HG02840 (cell line): ENCODE data around the gene ENPP6.
"Not testable (repeated sequence)": the region's sequence is repeated elsewhere in the genome, so short reads cannot be mapped to it uniquely, and the experiment has no call there.

Experiments used
- ATAC-seq: cut with Tn5 transposase; IDR thresholded peaks from one replicate; pipeline ENCODE4 v1.9.1; 2021; ENCODE audit warnings: mild to moderate bottlenecking, moderate library complexity, moderate number of reproducible peaks; ENCODE audit not compliant: unreplicated experiment, low FRiP score

ENPP6 gene

DNA sequence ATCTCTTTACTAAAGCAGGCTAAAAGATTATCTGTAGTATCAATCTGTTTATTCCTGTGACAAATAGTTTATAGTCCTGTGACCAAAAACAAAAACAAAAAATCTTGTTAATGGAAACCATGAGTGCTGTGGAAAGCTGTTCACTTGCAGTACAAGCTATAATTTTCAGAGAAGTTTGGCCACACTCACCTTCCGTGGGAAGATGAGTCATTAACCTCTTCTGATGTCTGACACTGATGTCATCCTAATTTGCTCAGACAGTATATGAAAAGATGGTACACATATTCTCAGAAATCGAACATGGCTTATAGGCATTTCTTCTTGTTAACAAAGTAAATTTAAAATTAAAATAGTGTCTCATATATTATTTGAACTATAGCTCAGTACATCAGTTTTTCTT lies 19.9 kb upstream of the ENPP6 start:
- ATAC-seq = no peak

DNA sequence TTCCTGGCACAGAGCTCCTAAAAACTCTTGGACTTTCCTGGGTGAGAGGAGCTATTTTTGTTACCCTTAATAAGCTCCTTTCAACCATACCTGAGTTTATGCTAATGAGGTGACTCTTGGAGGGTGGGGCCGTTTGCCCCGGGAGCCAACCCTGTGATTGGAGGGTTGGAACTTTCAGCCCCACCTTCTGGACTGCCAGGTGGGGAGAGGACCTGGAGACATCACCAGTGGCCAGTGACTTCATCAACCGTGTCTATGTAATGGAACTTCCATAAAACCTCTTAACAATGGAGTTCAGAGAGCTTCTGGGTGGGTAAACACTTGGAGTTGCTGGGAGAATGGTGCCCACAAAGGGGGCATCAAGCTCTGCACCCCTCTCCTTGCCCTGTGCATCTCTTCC lies 17.9 kb upstream of the ENPP6 start:
- ATAC-seq = no peak

DNA sequence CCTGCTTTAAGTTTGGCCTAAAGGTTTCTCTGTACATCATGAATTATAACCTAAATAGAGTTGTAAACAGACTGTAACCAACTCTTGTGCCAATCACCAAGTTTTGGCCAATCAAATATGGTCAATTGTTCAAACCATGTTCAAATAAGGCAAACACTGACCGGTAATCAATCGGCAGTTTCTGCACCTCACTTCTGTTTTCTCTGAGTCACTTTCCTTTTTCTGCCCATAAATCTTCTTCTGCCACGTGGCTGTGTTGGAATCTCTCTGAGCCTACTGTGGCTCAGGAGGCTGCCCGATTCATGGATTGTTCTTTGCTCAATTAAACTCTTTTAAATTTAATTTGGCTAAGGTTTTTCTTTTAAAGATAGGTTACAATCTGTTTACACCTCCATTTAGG lies 16.5 kb upstream of the ENPP6 start:
- ATAC-seq = no peak

DNA sequence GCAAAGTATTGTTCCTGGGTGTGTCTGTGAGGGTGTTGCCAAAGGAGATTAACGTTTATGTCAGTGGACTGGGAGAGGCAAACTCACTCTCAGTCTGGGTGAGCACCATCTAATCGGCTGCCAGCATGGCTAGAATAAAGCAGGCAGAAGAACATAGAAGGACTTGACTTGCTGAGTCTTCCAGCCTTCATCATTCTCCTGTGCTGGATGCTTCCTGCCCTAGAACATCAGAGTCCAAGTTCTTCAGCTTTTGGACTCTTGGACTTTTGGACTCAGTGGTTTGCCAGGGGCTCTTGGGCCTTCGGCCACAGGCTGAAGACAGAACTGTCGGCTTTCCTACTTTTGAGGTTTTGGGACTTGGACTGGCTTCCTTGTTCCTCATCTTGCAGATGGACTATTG lies 15.3 kb upstream of the ENPP6 start:
- ATAC-seq = no peak

DNA sequence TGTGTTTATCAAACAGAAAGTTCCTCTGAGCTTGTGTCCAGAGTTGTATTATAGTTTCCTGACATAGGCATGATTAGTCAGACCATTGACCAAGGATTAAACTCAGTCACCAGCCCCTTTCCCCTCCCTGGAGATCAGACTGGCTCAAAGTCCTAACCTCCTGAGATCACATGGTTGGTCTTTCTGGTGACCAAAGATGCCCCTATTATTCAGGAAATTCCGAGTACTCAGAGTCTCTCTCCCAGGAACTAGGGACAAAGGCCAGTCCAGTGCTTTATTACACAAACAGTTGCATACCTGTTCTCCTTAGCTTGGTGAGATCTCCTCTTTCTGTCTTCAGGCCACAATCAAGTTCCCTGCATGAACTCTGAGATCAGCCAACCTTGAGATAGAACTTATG lies 14.5 kb upstream of the ENPP6 start:
- ATAC-seq = no peak

DNA sequence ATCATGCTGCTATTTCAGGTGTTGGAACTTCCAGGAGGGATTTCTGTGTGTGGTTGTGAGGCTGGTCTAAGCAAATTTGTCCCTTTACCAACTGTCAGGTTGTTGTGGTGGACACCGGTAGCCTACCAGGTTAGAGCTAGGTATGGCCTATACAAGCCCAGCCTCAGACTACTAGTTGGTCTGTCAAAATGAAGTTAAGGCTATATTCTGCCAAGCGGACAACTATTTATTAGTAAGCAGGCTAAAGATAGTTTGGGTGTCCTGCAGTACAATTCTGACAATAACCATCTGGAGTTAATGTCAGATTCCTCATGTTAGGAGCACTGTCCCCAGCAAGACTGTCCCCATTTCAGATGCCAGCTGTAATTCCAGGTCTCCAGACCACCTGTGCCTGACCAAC lies 13.9 kb upstream of the ENPP6 start:
- ATAC-seq = no peak

DNA sequence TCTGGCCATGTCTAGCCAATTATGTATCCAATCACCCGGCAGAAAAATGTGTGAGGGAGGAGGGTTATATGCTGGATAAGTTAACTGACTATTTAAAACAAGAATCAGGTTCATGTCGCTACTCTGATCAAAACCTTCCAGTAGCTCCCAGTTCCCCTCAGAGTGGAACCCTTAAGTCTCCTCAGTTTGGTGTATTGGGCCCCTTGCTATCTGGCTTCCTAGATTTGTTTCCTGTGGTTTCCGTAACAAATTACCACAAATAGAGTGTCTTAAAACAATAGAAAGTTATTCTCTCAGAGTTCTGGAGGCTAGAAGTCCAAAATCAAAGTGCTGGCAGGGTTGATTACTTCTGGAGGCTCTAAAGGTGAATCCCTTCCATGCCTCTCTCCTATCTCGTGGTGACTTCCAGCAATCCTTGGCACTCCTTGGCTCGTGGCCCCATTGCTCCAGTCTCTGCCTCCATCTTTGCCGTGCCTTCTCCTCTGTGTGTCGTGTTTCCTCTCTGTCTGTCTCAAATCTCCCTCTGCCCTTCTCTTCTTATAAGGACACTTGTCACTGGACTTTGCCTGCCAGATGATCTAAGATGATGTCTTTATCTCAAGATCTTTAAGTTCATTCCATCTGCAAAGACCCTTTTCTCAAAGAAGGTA lies 10.5 kb upstream of the ENPP6 start:
- ATAC-seq = no peak

DNA sequence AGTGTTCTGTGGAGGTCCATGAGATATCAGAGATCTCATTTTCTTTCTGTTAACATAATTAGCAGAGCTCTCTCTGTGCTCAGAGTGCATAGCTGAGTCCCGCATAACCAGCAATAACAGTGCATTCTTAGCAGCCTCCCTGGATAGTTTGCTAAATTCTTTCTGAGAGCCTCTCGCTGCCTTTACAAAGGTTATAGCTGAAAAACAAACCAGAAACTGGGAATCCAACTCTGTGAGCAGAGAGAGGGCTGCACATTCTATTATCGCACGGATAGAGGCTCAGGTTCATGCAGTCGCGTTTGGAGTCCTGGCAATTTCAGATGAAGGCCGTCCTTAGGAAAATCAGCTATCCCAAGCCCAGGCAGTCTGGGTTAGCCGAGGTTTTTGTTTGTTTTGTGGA lies 1.2 kb downstream of the ENPP6 start:
- no peak for ATAC-seq

DNA sequence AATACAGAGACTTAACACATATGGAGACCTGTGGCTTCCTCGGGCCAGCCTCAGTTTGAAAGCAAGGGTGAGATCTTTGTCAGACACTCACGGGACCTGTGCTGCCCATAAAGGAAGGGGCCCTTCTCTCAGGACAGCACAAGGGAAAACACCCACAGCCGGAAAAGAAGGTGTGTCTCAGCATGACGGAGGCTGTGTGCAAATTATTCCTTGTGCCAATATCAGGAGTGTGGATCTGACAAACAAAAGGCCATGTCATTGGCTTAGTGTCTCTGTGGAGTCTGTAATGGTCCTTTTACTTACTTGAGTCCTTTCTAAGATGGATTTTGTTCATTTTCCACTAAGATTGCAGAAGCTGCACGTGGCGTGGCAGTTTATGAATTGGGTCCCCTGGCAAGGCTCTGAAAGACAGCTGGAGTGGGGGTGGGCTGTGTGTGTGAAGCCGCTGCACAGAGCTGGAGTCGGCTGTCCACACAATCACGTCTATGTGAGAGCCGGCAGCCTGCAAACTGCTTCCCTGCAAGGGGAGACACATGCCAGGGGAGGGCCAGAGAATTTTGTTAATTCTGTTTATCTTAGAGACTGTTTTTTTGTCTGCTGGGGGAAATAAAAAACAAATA lies 1.9 kb downstream of the ENPP6 start:
- ATAC-seq = no peak

DNA sequence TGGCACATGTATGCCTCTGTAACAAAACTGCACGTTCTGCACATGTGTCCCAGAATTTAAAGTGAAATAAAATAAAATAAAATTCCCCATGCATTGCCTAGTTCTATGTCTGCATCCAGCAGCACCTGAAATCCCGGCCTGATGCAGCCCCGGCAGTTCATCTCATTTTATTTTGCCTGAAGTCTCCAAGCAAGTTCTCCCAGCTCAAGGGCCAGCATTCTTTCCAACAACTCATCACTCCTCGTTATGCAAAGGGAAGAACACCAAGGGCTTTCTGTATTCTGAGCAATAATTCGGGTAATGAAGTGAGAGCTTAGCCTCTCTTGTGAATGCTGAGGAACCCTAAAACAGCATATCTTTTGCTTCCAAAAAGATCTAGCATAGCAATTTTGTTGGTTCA lies 2.7 kb downstream of the ENPP6 start:
- ATAC-seq = no peak

DNA sequence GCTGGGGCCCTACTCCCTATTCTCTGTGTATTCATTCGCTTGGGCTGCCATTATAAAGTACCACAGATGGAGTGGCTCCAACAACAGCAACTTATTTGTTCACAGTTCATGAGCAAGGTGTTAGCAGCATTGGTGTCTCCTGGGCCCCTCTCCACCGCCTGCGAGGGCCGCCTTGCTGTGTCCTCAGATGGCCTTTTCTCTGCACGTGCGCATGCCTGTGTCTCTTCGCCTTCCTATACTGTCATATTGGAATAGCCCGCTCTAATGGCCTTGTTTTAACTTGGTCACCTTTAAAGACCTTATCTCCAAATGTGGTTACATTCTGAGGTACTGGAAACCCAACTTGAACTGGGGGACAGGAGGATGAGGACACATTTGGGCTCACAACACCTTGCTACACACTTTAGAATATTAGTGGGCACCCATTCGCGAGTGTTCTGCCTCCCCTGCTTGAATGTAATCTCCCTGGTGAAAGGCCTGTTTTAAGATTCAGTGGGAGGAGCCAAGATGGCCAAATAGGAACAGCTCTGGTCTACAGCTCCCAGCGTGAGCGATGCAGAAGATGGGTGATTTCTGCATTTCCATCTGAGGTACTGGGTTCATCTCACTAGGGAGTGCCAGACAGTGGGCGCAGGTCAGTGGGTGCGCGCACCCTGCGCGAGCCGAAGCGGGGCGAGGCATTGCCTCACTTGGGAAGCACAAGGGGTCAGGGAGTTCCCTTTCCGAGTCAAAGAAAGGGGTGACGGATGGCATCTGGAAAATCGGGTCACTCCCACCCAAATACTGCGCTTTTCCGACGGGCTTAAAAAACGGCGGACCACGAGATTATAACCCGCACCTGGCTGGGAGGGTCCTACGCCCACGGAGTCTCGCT lies 9.7 kb downstream of the ENPP6 start:
- not testable (repeated sequence) for ATAC-seq

DNA sequence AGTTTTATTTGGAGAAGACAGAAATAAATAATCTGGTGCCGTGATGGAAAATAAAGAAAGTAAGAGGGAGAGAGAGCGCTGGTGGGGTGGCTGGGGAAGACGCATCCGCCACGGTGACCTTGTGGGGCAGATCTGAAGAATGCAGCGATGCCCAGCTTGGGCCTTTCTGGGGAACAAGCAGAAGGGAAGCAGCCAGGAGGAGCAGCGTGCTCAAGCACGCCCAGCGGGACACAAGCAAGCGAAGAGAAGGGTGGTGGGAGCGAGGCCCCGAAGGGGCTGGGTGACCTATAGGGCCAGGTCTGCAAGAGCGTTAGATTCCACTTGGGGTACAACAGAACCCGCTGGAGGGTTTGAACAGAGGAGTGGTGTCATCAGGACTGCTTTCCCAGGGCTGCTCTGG lies 12.4 kb downstream of the ENPP6 start:
- no peak for ATAC-seq

DNA sequence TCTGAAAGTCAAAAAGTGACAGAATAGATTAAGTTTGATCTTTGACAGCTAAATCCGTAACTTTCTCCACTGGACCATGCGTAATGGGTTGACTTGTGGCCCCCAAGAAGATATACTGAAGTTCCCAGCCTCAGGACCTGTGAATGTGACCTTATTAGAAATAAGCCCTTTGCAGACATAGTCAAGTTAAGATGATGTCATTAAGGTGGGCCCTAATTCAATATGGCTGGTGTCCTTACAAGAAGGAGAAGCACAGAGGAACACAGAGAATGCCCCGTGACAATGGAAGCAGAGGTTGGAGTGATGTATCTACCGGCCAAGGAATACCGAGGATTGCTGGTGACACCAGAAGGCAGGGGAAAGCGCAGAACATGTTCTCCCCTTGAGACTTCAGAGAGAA lies 14.4 kb downstream of the ENPP6 start:
- no peak for ATAC-seq

DNA sequence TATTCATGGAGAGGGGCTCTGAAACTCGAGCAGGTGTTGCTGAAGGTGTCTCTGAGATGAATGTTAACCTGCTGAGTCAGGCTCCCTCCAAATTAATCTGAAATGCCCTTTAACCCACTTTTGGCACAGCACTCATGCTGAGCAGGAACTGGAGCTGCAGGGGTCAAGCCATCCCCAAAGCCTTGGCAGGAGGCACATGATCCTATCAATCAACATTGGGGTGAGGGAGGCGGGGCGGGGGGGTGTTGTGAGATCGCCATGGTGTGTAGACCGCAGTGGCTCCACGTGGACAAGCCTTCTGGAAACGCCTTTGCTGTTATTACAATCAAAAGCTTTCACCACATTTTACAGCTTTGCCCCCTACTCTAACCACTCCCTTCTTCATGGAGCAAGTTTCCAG lies 16.5 kb downstream of the ENPP6 start:
- ATAC-seq = no peak

DNA sequence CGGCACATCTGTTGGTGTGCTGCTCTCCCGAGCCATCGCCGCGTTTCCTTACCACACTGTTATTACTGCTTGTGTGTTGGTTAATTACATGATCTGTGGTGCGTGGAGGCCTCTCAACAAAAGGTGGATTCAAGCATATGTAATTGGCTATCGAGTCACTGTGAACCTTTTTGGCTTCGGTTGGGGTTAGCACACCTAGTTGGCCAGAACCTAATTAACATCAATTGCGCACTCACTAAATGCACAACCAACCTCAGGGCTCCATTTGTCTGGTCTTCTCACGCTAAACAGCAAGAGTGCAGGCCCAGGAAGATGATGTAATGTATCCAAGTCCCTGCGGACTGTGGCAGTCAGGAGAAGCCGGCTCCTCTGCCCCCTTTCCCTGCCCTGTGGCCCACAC lies 17.4 kb downstream of the ENPP6 start:
- no peak for ATAC-seq

DNA sequence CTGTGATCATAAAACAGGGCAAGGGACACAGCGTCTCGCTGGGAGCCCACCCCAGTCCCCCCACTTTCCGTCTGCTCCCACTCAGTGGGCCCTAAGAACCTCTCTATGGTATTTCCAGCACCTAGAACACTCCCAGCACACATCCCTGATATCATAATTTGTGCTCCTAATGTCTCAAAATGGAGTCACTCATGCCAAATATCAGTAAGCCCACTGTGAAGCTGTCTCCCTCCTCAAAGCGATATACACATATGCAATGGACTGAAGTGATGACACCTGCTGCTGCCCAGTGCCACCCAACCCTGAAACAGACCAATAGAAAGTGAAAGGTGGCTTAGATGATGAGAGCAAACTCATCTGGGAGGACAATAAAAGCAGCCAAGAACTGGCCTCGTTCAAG lies 17.9 kb downstream of the ENPP6 start:
- ATAC-seq = no peak

DNA sequence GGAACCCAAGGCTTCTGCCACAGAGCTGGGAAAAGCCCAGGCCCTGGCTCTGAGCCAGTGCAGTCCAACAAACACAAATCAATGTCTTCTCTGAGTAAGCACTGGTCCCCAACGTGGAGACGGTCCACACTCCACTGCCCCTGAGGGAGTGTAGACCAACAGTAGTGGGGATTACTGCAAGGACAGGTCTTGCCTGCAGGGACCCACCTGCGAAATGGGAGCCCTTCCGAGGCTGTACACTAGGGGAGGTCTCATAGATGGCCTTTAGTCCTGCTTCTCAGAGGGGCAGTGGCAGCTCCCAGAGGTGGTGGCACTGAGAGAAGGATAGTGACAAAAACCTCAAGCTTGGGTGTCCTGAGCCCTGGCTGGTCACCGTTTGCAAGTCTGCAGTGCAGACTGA lies 19.5 kb downstream of the ENPP6 start:
- no peak for ATAC-seq

DNA sequence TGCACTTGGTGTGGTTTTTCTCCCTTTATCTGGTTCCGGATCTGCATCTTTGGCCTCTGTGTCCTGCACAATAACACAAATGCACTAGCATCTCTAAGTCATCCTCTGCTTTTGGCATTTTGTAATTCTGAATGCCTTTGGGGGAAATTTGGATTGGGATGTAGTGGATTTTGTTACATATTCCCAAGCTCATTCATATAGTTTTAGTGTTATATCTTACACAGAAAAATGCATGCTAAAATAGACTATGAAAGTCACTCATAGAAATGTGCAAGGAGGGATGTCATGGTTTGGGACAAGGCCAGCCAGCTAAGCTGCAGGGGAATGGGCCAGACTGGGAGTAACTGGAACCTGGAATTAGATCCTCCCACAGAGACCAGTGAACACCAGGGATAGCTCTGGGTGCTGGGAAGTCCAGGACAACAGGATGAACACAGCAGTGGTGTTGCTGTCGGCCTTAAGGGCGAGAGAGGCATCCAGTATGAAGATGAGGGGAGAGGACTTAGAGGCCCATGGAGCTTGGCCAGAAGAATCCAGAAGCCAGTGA lies 20.1 kb downstream of the ENPP6 start:
- no peak for ATAC-seq

DNA sequence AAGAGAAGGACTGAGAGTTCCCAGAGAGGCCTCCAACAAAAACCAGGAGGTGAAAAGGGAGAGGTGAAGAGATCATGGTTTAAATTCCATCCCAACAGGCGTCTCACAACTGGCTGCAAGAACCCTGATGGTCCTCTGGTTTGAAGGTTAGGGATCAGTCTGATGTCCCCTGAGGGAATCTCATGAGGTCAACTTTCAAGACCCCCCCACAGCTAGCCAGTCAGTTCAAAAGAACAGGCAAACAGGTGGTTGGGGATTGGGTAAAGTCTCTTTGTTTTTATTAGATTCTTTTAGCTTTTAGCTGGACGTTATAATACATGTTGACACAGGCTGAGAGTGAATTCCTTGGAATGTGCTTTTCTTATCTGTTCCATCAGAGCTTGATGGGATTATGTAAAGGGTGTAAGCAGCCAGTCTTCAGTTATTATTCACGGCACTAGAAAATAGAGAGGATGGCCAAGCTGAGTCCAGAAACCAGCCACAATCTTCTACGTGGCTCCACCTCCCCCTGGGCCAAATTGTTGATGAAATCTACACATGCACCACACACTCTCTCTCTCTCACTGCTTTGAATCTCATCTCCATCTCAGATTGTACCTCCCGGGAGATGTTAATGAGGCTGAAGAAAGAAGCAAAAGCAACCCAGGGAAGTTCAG lies 20.8 kb downstream of the ENPP6 start:
- no peak for ATAC-seq

DNA sequence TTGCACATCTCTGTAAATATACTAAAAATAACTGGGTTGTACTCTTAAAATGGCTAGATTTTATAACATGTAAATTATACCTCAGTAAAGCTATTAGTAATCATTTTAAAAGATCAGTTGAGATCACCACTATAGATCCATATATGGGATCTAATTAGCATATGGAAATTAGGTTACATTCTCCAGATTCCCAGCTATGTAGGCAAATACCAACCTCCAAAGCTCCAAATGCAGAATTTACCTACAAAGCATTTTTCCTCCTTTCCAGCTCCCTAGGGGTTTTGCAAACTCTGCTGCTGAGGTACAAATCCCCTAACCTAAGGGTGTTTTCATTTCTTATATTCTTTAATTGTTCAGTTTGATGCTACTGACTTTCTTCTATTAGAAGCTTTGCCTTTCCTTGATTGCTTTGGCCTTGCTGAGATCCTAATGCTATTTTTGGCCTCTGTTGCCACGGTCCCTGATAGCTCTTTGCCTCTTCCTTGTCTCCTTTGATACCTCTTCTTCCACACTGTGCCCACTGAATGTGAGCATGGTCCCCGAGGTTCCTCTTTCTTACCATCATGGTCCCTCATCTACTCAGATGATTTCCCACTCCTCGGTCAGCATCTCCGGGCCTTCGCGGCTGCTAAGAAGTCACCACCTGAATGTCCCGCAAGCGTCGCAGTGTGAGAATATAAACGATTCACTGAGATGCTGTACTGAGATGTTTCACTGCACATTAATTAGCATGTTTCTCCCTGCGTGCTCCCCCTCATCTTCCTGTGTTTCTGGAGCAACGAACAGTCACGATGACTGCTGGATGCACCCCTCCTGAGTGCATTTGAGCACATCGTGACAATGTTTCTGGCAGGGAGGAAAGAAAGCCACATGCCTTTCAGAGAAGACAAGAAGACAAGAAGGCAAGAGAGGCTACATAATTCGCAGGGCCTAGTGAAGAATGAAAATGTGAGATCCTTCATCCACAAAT lies 23.8 kb downstream of the ENPP6 start:
- ATAC-seq = no peak
